Measurements from ENCODE around the gene IFIT1. TPM values are rescaled to one million over a fixed set of nuclear protein-coding genes. Genes with fewer than 3 reads are reported as not detected.

Gene IFIT1
- total RNA-seq, 2 experiments from 2014 or later, result 5.9 to 6.5 TPM

GRCh38 chr10:89450901-89451300 is 58.5 kb downstream of the IFIT1 start:
- Mint-ChIP-seq H3K27me3 (peaks cover 8% of the 10 kb centered on the region), H3K4me1 (no peaks in the 10 kb centered on the region), H3K36me3 (ENCODE audit: low read depth) (no peaks in the 10 kb centered on the region), H3K4me3 (no peak overlapping the region), H3K27ac (no peak overlapping the region), H3K9me3 (ENCODE audit: low read depth) (peaks cover 6% of the 10 kb centered on the region)
- CTCF ChIA-PET, result interaction anchor here (0.6 kb wide), 1 partner anchor 77 kb away, joined by 3 read pairs; no protein-coding TSS in a partner anchor
- intact Hi-C loops (cut with DNase I, micrococcal nuclease), result no loop called here
- ATAC-seq, result no peak
- DNase-seq, result no peak
- POLR2A ChIA-PET, result no interaction called here

GRCh38 chr10:89452193-89452592 is 59.8 kb downstream of the IFIT1 start:
- Mint-ChIP-seq H3K4me3 (no peak overlapping the region), H3K9me3 (ENCODE audit: low read depth) (no peaks in the 10 kb centered on the region), H3K36me3 (ENCODE audit: low read depth) (no peaks in the 10 kb centered on the region), H3K4me1 (no peaks in the 10 kb centered on the region), H3K27ac (no peak overlapping the region), H3K27me3 (peaks cover 9% of the 10 kb centered on the region)
- DNase-seq, result no peak
- no peak for ATAC-seq
- CTCF ChIA-PET, result interaction anchor here (0.8 to 1.1 kb wide), 2 partner anchors 35 to 1245 kb away, joined by 3 to 4 read pairs; no protein-coding TSS in a partner anchor
- intact Hi-C loops (cut with DNase I, micrococcal nuclease), result no loop called here
- POLR2A ChIA-PET, result no interaction called here

- no peak for DNase-seq
- no peaks in the 10 kb centered on the region for H3K36me3 Mint-ChIP-seq (ENCODE audit: low read depth)
- H3K27ac Mint-ChIP-seq, result no peak overlapping the region
- H3K4me3 Mint-ChIP-seq, result no peak overlapping the region
- ChIA-PET POLR2A (no interaction called here), CTCF (no interaction called here)
- H3K9me3 Mint-ChIP-seq (ENCODE audit: low read depth), result no peaks in the 10 kb centered on the region
- ATAC-seq, result no peak
- no peaks in the 10 kb centered on the region for H3K4me1 Mint-ChIP-seq
- peaks cover 14% of the 10 kb centered on the region for H3K27me3 Mint-ChIP-seq
- intact Hi-C loops (cut with DNase I, micrococcal nuclease), result no loop called here
Measured at GRCh38 chr10:89454561-89455347, 62.3 kb downstream of the IFIT1 start.

Other genes with a start within 250 kb of the IFIT1 start
- gene CH25H, start 185.3 kb upstream of the IFIT1 start, total RNA-seq, result not detected
- gene LIPA, start 140.8 kb upstream of the IFIT1 start, total RNA-seq, result 10 to 100 TPM; 17.0 to 22.1 TPM
- 10 to 100 TPM; 38.2 to 43.5 TPM for gene IFIT2, start 90.6 kb upstream of the IFIT1 start, total RNA-seq
- 10 to 100 TPM; 19.2 to 21.1 TPM for gene IFIT3, start 64.6 kb upstream of the IFIT1 start, total RNA-seq
- not detected for gene IFIT1B, start 14.6 kb upstream of the IFIT1 start, total RNA-seq
- gene IFIT5, start 21.9 kb downstream of the IFIT1 start, total RNA-seq, result 10 to 100 TPM; 14.4 to 14.9 TPM
- gene SLC16A12, start 143.0 kb downstream of the IFIT1 start, total RNA-seq, result not detected

Data from activated CD4-positive, alpha-beta T cell treated with anti-CD3 and anti-CD28 coated beads for 36 hours (primary cell).